Measurements from ENCODE around the gene MLLT1. TPM values are rescaled to one million over a fixed set of nuclear protein-coding genes. Genes with fewer than 3 reads are reported as not detected.

Gene MLLT1
- total and polyA plus RNA-seq, 2 of the 8 experiments (the other 6 are each of a cell fraction or from before 2014, with no cell fraction given): 18.8 to 45.1 TPM

GRCh38 chr19:6204866-6205723 is 74.7 kb downstream of the MLLT1 start:
- no peak overlapping the region for H3K27ac ChIP-seq (ENCODE audit: low read depth, low read length)
- no peak overlapping the region for H2BK15ac ChIP-seq (ENCODE audit: low read length)
- peaks cover 5% of the 10 kb centered on the region; the same call in 1 of the 2 replicates for H3K23me2 ChIP-seq (ENCODE audit: low read depth, low read length)
- CTCF ChIA-PET (ENCODE audit: partially characterized antibody): interaction anchor here (1.0 to 1.5 kb wide), 3 partner anchors 13 to 157 kb away, joined by 3 to 6 read pairs (median 3); no protein-coding TSS in a partner anchor
- H3K36me3 ChIP-seq (ENCODE audit: control insufficient read depth in 2 of 4, insufficient read depth in 4 of 4, low read length in 3 of 4): no peaks in the 10 kb centered on the region
- H3K4me1 ChIP-seq (replicated peaks in 1 of 4; ENCODE audit: control insufficient read depth in 3 of 4, insufficient read depth in 4 of 4, low read length in 3 of 4): no peaks in the 10 kb centered on the region
- H4K5ac ChIP-seq (ENCODE audit: insufficient read length, low read depth, low read length): no peak overlapping the region
- DNase-seq (ENCODE audit: low read depth in 1 of 2, low spot score in 2 of 2) (no peak), FAIRE-seq (no peak)
- POLR2A ChIA-PET (ENCODE audit: partially characterized antibody): interaction anchor here (1.1 kb wide), 2 partner anchors 13 to 28 kb away, joined by 3 read pairs; no protein-coding TSS in a partner anchor
- H3K18ac ChIP-seq (ENCODE audit: extremely low read depth, low read length): no peak overlapping the region
- H3K79me2 ChIP-seq (ENCODE audit: control insufficient read depth in 1 of 2, insufficient read depth in 2 of 2, low read length in 2 of 2): no peaks in the 10 kb centered on the region
- H3K56ac ChIP-seq (replicated peaks; ENCODE audit: insufficient read length, low read depth, low read length): no peak overlapping the region
- H2BK5ac ChIP-seq (ENCODE audit: low read depth, low read length): no peak overlapping the region
- no peak overlapping the region for H3K9ac ChIP-seq (replicated peaks in 1 of 4; ENCODE audit: extremely low read depth in 1 of 4, low read depth in 3 of 4, low read length in 3 of 4)
- H2BK12ac ChIP-seq (ENCODE audit: low read depth, low read length): no peak overlapping the region
- no peak overlapping the region for H3K4ac ChIP-seq (replicated peaks; ENCODE audit: insufficient read length, low read depth, low read length)
- H3K4me2 ChIP-seq (ENCODE audit: insufficient read depth in 1 of 2, low read depth in 2 of 2, low read length in 2 of 2): no peak overlapping the region
- H3K9me3 ChIP-seq (ENCODE audit: insufficient read depth in 2 of 2, low read depth in 1 of 2, low read length in 1 of 2): no peaks in the 10 kb centered on the region
- H2AFZ ChIP-seq (ENCODE audit: low read length): no peak overlapping the region
- no peak overlapping the region for H3K23ac ChIP-seq (ENCODE audit: insufficient read length)
- no peaks in the 10 kb centered on the region for H3K79me1 ChIP-seq (ENCODE audit: low read depth, low read length)
- no peak overlapping the region for H4K91ac ChIP-seq (replicated peaks; ENCODE audit: insufficient read length, low read length)
- no peak overlapping the region for H3K14ac ChIP-seq (ENCODE audit: insufficient read length)
- no peaks in the 10 kb centered on the region for H3K27me3 ChIP-seq (replicated peaks in 1 of 4; ENCODE audit: control insufficient read depth in 3 of 4, extremely low read depth in 1 of 4, insufficient read depth in 3 of 4, low read length in 3 of 4)
- TF ChIP-seq FOSL1 (IDR thresholded peaks at IDR 0.05; ENCODE audit: insufficient read depth, low read depth, low read length) (no peak), GTF2F1 (IDR thresholded peaks at IDR 0.05; ENCODE audit: borderline replicate concordance, low read depth, low read length) (no peak), KDM5A (IDR thresholded peaks at IDR 0.05; ENCODE audit: low read length) (no peak), SUZ12 (IDR thresholded peaks at IDR 0.05; ENCODE audit: low read length) (no peak), KDM1A (IDR thresholded peaks at IDR 0.05; ENCODE audit: borderline replicate concordance, low read length) (no peak)
- H4K8ac ChIP-seq (ENCODE audit: extremely low read depth, insufficient read depth, low read length): no peak overlapping the region
- no peak overlapping the region for H3K4me3 ChIP-seq (ENCODE audit: extremely low read depth in 1 of 4, insufficient read depth in 2 of 4, low read depth in 3 of 4, low read length in 4 of 4)
- H4K20me1 ChIP-seq (replicated peaks in 1 of 2; ENCODE audit: control insufficient read depth in 1 of 2, insufficient read depth in 2 of 2, low read length in 2 of 2): peaks cover 0 to 4% of the 10 kb centered on the region in 2 experiments
- no peak overlapping the region for H2BK20ac ChIP-seq (ENCODE audit: low read length)
- H2AK5ac ChIP-seq (ENCODE audit: low read depth, low read length): no peak overlapping the region
- H2BK120ac ChIP-seq (replicated peaks; ENCODE audit: low read depth, low read length): no peak overlapping the region
- WGBS, 2 experiments (ENCODE audit: extremely low coverage in 1 of 2, insufficient coverage in 1 of 2, insufficient read length in 1 of 2, insufficient replicate concordance in 2 of 2, low coverage in 1 of 2, low lambda C conversion rate in 2 of 2, missing lambda C conversion rate in 1 of 2): 92% methylated on average over 11 of the region's 19 CpGs; no CpG with 5 or more reads in 1 of the 2 experiments
